GM19438 (cell line): ENCODE data around the gene YBX1.

ENCODE experiments used
- ATAC-seq: cut with Tn5 transposase; IDR thresholded peaks from one replicate; pipeline ENCODE4 v1.9.1; 2021; ENCODE audit warnings: low read depth; ENCODE audit not compliant: unreplicated experiment

YBX1 gene

GRCh38 chr1:42733415-42734200, 51.4 kb downstream of the YBX1 start:
- ATAC-seq: no peak

GRCh38 chr1:42734201-42735035, 52.2 kb downstream of the YBX1 start:
- ATAC-seq: no peak

GRCh38 chr1:42735056-42735455, 52.8 kb downstream of the YBX1 start:
- no peak for ATAC-seq

GRCh38 chr1:42735477-42736105, 53.4 kb downstream of the YBX1 start:
- ATAC-seq: no peak

GRCh38 chr1:42736152-42736551, 53.9 kb downstream of the YBX1 start:
- ATAC-seq: no peak

GRCh38 chr1:42736571-42737200, 54.5 kb downstream of the YBX1 start:
- ATAC-seq: no peak

- no peak for ATAC-seq
These were observed 55.0 kb downstream of the YBX1 start for GRCh38 chr1:42737257-42737656.

GRCh38 chr1:42737986-42738677, 55.9 kb downstream of the YBX1 start:
- no peak for ATAC-seq

GRCh38 chr1:42738678-42739226, 56.5 kb downstream of the YBX1 start:
- no peak for ATAC-seq

- no peak for ATAC-seq
These were observed 57.8 kb downstream of the YBX1 start, which contains the start of gene CLDN19 for GRCh38 chr1:42739753-42740700. Gene CLDN19, minus strand, starts transcription at chr1:42740236. Its CDS starts 173 bp downstream, at chr1:42740063.

GRCh38 chr1:42740851-42741580, 58.8 kb downstream of the YBX1 start:
- no peak for ATAC-seq

- no peak for ATAC-seq
These were observed 59.5 kb downstream of the YBX1 start for GRCh38 chr1:42741706-42742105.

GRCh38 chr1:42742141-42742540, 59.9 kb downstream of the YBX1 start:
- ATAC-seq: no peak

- no peak for ATAC-seq
These were observed 60.5 kb downstream of the YBX1 start for GRCh38 chr1:42742617-42743316.

- ATAC-seq: no peak
These were observed 61.3 kb downstream of the YBX1 start for GRCh38 chr1:42743317-42744147.

GRCh38 chr1:42744148-42744413, 61.9 kb downstream of the YBX1 start:
- no peak for ATAC-seq

- ATAC-seq: no peak
These were observed 63.6 kb downstream of the YBX1 start for GRCh38 chr1:42745851-42746250.
